CD14-positive monocyte (primary cell): ENCODE measurements around the gene NRXN3. TPM values are rescaled to one million over a fixed set of nuclear protein-coding genes. Genes with fewer than 3 reads are reported as not detected.

Experiments used
- DNase-seq, 3 donors: peaks; one replicate each; pipeline ENCODE4 v3.0.0-alpha.2; 2011 to 2022
- H2AFZ ChIP-seq: 2 replicates; pipeline ENCODE4 v1.6.0; 2012; ENCODE audit warnings: mild to moderate bottlenecking, low read depth, low read length, inconsistent platforms; ENCODE audit not compliant: insufficient read depth, poor library complexity, severe bottlenecking
- H3K27ac ChIP-seq, 2 donors: 1 replicate in 1 of 2; 2 replicates in 1 of 2; pipeline ENCODE4 v1.5.1; 2012 to 2013; ENCODE audit warnings: low read length in 2 of 2, control low read depth in 1 of 2, inconsistent platforms in 1 of 2, low read depth in 1 of 2, mild to moderate bottlenecking in 1 of 2
- H3K27me3 ChIP-seq, 2 donors: one replicate each; pipeline versions ENCODE4 v1.6.0 to v1.6.1; 2011 to 2013; ENCODE audit warnings: low read length in 2 of 2; ENCODE audit not compliant: control insufficient read depth in 2 of 2, insufficient read depth in 2 of 2
- H3K36me3 ChIP-seq, 2 donors: replicated peaks in 1 of 2; 1 replicate in 1 of 2; 2 replicates in 1 of 2; pipeline versions ENCODE4 v1.5.1 to v1.6.1; 2012 to 2013; ENCODE audit warnings: low read length in 2 of 2, control low read depth in 1 of 2, inconsistent platforms in 1 of 2, mild to moderate bottlenecking in 1 of 2; ENCODE audit not compliant: insufficient read depth in 2 of 2, control insufficient read depth in 1 of 2
- H3K4me1 ChIP-seq, 2 donors: 1 replicate in 1 of 2; 2 replicates in 1 of 2; pipeline versions ENCODE4 v1.5.1 to v1.6.1; 2012 to 2013; ENCODE audit warnings: low read length in 2 of 2, control low read depth in 1 of 2, inconsistent platforms in 1 of 2, mild to moderate bottlenecking in 1 of 2, moderate library complexity in 1 of 2; ENCODE audit not compliant: insufficient read depth in 2 of 2, control insufficient read depth in 1 of 2
- H3K4me2 ChIP-seq: replicated peaks from 2 replicates; pipeline ENCODE3; 2012; ENCODE audit warnings: low read length, moderate library complexity, mild to moderate bottlenecking; ENCODE audit not compliant: poor library complexity, severe bottlenecking; ENCODE audit errors: extremely low read depth
- H3K4me3 ChIP-seq, 3 experiments: fragments of 200-600 bp in 1 of 3; sonication (generic) in 1 of 3; replicated peaks in 1 of 3; 1 replicate in 2 of 3; 2 replicates in 1 of 3; pipeline ENCODE4 v1.5.1; 2011 to 2013; ENCODE audit warnings: low read length in 3 of 3, mild to moderate bottlenecking in 3 of 3, control low read depth in 2 of 3, low read depth in 2 of 3, inconsistent platforms in 1 of 3, moderate library complexity in 1 of 3
- H3K79me2 ChIP-seq: 2 replicates; pipeline ENCODE4 v1.6.0; 2012; ENCODE audit warnings: mild to moderate bottlenecking, control low read depth, inconsistent platforms, low read length, moderate library complexity; ENCODE audit not compliant: insufficient read depth
- H3K9ac ChIP-seq: 2 replicates; pipeline ENCODE4 v1.6.0; 2017; ENCODE audit warnings: low read length, mild to moderate bottlenecking; ENCODE audit not compliant: insufficient read depth, poor library complexity, severe bottlenecking
- H3K9me3 ChIP-seq, 2 donors: replicated peaks in 1 of 2; 1 replicate in 1 of 2; 2 replicates in 1 of 2; pipeline versions ENCODE4 v1.5.1 to v1.6.1; 2012 to 2013; ENCODE audit warnings: low read length in 2 of 2, control low read depth in 1 of 2; ENCODE audit not compliant: control insufficient read depth in 1 of 2, insufficient read depth in 1 of 2
- H4K20me1 ChIP-seq: 2 replicates; pipeline ENCODE4 v1.6.0; 2012; ENCODE audit warnings: mild to moderate bottlenecking, low read length, control low read depth, moderate library complexity; ENCODE audit not compliant: insufficient read depth
- H3K27ac Mint-ChIP-seq, 7 donors: one replicate each; pipeline ENCODE4 v1.8.0; 2020; ENCODE audit warnings: mild to moderate bottlenecking in 7 of 7, mixed read lengths in 7 of 7, moderate library complexity in 6 of 7, inconsistent platforms in 2 of 7
- H3K27me3 Mint-ChIP-seq, 3 donors: one replicate each; pipeline ENCODE4 v1.8.0; 2021 to 2022; ENCODE audit warnings: low read depth in 3 of 3, mild to moderate bottlenecking in 3 of 3, mixed read lengths in 3 of 3, moderate library complexity in 3 of 3, inconsistent platforms in 1 of 3
- H3K36me3 Mint-ChIP-seq, 2 donors: one replicate each; pipeline ENCODE4 v1.8.0; 2020; ENCODE audit warnings: mixed read lengths in 2 of 2, inconsistent platforms in 1 of 2, mild to moderate bottlenecking in 1 of 2
- H3K4me1 Mint-ChIP-seq: one replicate; pipeline ENCODE4 v1.8.0; 2020; ENCODE audit warnings: mild to moderate bottlenecking, mixed read lengths
- H3K4me3 Mint-ChIP-seq, 2 donors: one replicate each; pipeline ENCODE4 v1.8.0; 2020; ENCODE audit warnings: mild to moderate bottlenecking in 2 of 2, mixed read lengths in 2 of 2, moderate library complexity in 1 of 2
- H3K9me3 Mint-ChIP-seq, 7 donors: one replicate each; pipeline ENCODE4 v1.8.0; 2020 to 2022; ENCODE audit warnings: mixed read lengths in 7 of 7, mild to moderate bottlenecking in 6 of 7, moderate library complexity in 6 of 7, inconsistent platforms in 2 of 7
- CTCF ChIP-seq: fragments of 200-600 bp; IDR thresholded peaks from one replicate; pipeline ENCODE4 v1.8.0; 2022; ENCODE audit warnings: antibody characterized with exemption, mild to moderate bottlenecking
- WGBS: methylation state at CpG from one replicate; pipeline ENCODE4 v1.1.5; 2013; ENCODE audit warnings: missing lambda C conversion rate; ENCODE audit not compliant: insufficient coverage; 5-methylcytosine and 5-hydroxymethylcytosine counted together
- intact Hi-C, 2 donors: fragments of 100-400 bp; cut with micrococcal nuclease; formaldehyde crosslinking; loops; one replicate each; pipeline versions ENCODE4 v1.15.0 to v1.15.1; 2023
- polyA plus RNA-seq, 3 donors: library from polyadenylated mRNA; depleted of rRNA in 1 of 3; unstranded in 2 of 3; stranded (reverse) in 1 of 3; fragments of 300-500 nt in 2 of 3; fragments of >200 nt in 1 of 3; fragmentation: Illumina TruSeq in 2 of 3; gene quantifications; 1 replicate in 2 of 3; 2 replicates in 1 of 3; pipeline ENCODE4 v1.2.3, GENCODE V29; 2012 to 2021

Gene NRXN3
- polyA plus RNA-seq, 3 donors, result not detected

GRCh38 chr14:79658221-79658620 is 1488.0 kb downstream of the NRXN3 start:
- no peak overlapping the region for H2AFZ ChIP-seq
- no peak overlapping the region for H3K4me3 ChIP-seq
- no peak overlapping the region for H3K9ac ChIP-seq
- no peak overlapping the region for H3K27ac ChIP-seq
- no peaks in the 10 kb centered on the region for H3K27me3 ChIP-seq
- DNase-seq, result no peak
- Mint-ChIP-seq H3K4me1 (no peaks in the 10 kb centered on the region), H3K36me3 (no peaks in the 10 kb centered on the region), H3K4me3 (no peak overlapping the region), H3K9me3 (peaks cover 0 to 6% (median 5%) of the 10 kb centered on the region in 7 donors), H3K27me3 (peaks cover 0 to 2% (median 0%) of the 10 kb centered on the region in 3 donors), H3K27ac (no peak overlapping the region)
- H3K9me3 ChIP-seq, result peaks cover 0 to 3% of the 10 kb centered on the region in 2 donors
- no peaks in the 10 kb centered on the region for H3K4me1 ChIP-seq
- H4K20me1 ChIP-seq, result no peaks in the 10 kb centered on the region
- intact Hi-C loops, result no loop called here
- WGBS, result no CpG with 5 or more reads among the region's 5 CpGs
- H3K36me3 ChIP-seq, result no peaks in the 10 kb centered on the region
- no peak overlapping the region for H3K4me2 ChIP-seq
- TF ChIP-seq CTCF, result no peak
- no peaks in the 10 kb centered on the region for H3K79me2 ChIP-seq

- no peaks in the 10 kb centered on the region for H3K36me3 ChIP-seq
- peaks cover 0 to 6% (median 5%) of the 10 kb centered on the region in 7 donors for H3K9me3 Mint-ChIP-seq
- DNase-seq, result no peak
- no peak for TF ChIP-seq CTCF
- H3K9me3 ChIP-seq, result peaks cover 0 to under 1% of the 10 kb centered on the region in 2 donors
- H3K79me2 ChIP-seq, result no peaks in the 10 kb centered on the region
- H4K20me1 ChIP-seq, result no peaks in the 10 kb centered on the region
- peaks cover 0 to 2% (median 0%) of the 10 kb centered on the region in 3 donors for H3K27me3 Mint-ChIP-seq
- 92% methylated on average over 4 of the region's 4 CpGs for WGBS
- no peaks in the 10 kb centered on the region for H3K27me3 ChIP-seq
- H2AFZ ChIP-seq, result no peak overlapping the region
- H3K4me3 Mint-ChIP-seq, result no peak overlapping the region
- no peak overlapping the region for H3K27ac ChIP-seq
- no peak overlapping the region for H3K4me2 ChIP-seq
- no peaks in the 10 kb centered on the region for H3K36me3 Mint-ChIP-seq
- no peak overlapping the region for H3K27ac Mint-ChIP-seq
- no peak overlapping the region for H3K4me3 ChIP-seq
- no peak overlapping the region for H3K9ac ChIP-seq
- no peaks in the 10 kb centered on the region for H3K4me1 Mint-ChIP-seq
- intact Hi-C loops, result no loop called here
- no peaks in the 10 kb centered on the region for H3K4me1 ChIP-seq
These were observed 1488.6 kb downstream of the NRXN3 start for GRCh38 chr14:79658769-79659168.
